Measurements from ENCODE around the gene GALNT18. TPM values are rescaled to one million over a fixed set of nuclear protein-coding genes. Genes with fewer than 3 reads are reported as not detected.

The GALNT18 gene
- total and polyA plus RNA-seq, 2 donors (not counting 3 experiments of a cell fraction or from before 2014, with no cell fraction given), result 0.17 to 0.18 TPM

- ChIA-PET CTCF (interaction anchor here (0.7 to 1.1 kb wide), 3 partner anchors 8 to 84 kb away, joined by 3 read pairs; no protein-coding TSS in a partner anchor), POLR2A (no interaction called here)
- intact Hi-C loops (cut with micrococcal nuclease) (no loop called here), dilution Hi-C loops (cut with MboI; ENCODE audit: extremely low pct_ligation_motif_present, low sequenced_read_pairs) (no loop called here)
- no peak for DNase-seq (ENCODE audit: low read depth, low spot score)
- no peaks in the 10 kb centered on the region for H3K9me1 ChIP-seq (replicated peaks; ENCODE audit: control insufficient read depth, extremely low read depth, insufficient read depth, low read length)
- H3K27me3 ChIP-seq (ENCODE audit: control insufficient read depth in 2 of 2, insufficient read depth in 2 of 2, low read length in 2 of 2), result no peaks in the 10 kb centered on the region
- no peak for FAIRE-seq
- no peak overlapping the region for H3K27ac ChIP-seq (ENCODE audit: insufficient read depth, low read depth, low read length)
- H3K36me3 ChIP-seq (ENCODE audit: control insufficient read depth in 2 of 2, extremely low read depth in 1 of 2, insufficient read depth in 2 of 2, low read length in 2 of 2), result no peaks in the 10 kb centered on the region
- TF ChIP-seq CTCF (IDR thresholded peaks at IDR 0.05; ENCODE audit: extremely low read depth in 1 of 2, insufficient read depth in 1 of 2, low read depth in 1 of 2, low read length in 2 of 2) (no peak), EZH2 (IDR thresholded peaks at IDR 0.05; ENCODE audit: borderline replicate concordance, low read depth, low read length, severe bottlenecking) (no peak), GATA2 (IDR thresholded peaks at IDR 0.05; ENCODE audit: insufficient read depth, insufficient read length, low read depth, low read length) (no peak), JUN (IDR thresholded peaks at IDR 0.05; ENCODE audit: borderline replicate concordance, insufficient read depth, insufficient read length, low read depth) (no peak), FOS (IDR thresholded peaks at IDR 0.05; ENCODE audit: borderline replicate concordance, insufficient read depth, low read length) (no peak), MAX (IDR thresholded peaks at IDR 0.05; ENCODE audit: insufficient read depth, insufficient read length) (no peak), POLR2AphosphoS5 (IDR thresholded peaks at IDR 0.05; ENCODE audit: insufficient read depth, low read depth, low read length) (no peak), POLR2A (IDR thresholded peaks at IDR 0.05; ENCODE audit: low read depth, low read length) (no peak), MYC (IDR thresholded peaks at IDR 0.05; ENCODE audit: low read depth, low read length) (no peak)
- BruUV-seq (replicated peaks), result no TSS peak
- no peaks in the 10 kb centered on the region for H3K4me1 ChIP-seq (ENCODE audit: control insufficient read depth, extremely low read depth, insufficient read depth, low read length)
- H3K4me3 ChIP-seq (replicated peaks in 1 of 3; ENCODE audit: insufficient read depth in 1 of 3, low read depth in 1 of 3, low read length in 3 of 3), result no peak overlapping the region
- H4K20me1 ChIP-seq (replicated peaks; ENCODE audit: control insufficient read depth, extremely low read depth, insufficient read depth, low read length), result no peaks in the 10 kb centered on the region
- no peak overlapping the region for H3K4me2 ChIP-seq (ENCODE audit: insufficient read depth, low read length)
- no peak overlapping the region for H3K9ac ChIP-seq (replicated peaks; ENCODE audit: extremely low read depth, insufficient read depth, low read length)
- H3K79me2 ChIP-seq (ENCODE audit: control insufficient read depth, insufficient read depth, low read length), result no peaks in the 10 kb centered on the region
- H3K9me3 ChIP-seq (replicated peaks; ENCODE audit: control insufficient read depth, insufficient read depth, low read length), result no peaks in the 10 kb centered on the region
- H2AFZ ChIP-seq (ENCODE audit: low read depth, low read length), result no peak overlapping the region
Observed at GRCh38 chr11:11379661-11380060, 242.1 kb downstream of the GALNT18 start.

Data from endothelial cell of umbilical vein (primary cell).